IMR-90 (cell line): ENCODE measurements around the gene CHGA. TPM values are rescaled to one million over a fixed set of nuclear protein-coding genes. Genes with fewer than 3 reads are reported as not detected.

Experiments used
- ATAC-seq: fragments of 200-7000 bp; cut with Tn5 transposase; 2 replicates; pipeline ENCODE4 v1.9.1; 2020; ENCODE audit warnings: low read depth, mild to moderate bottlenecking, moderate library complexity
- BruUV-seq: library from RNA; stranded (reverse); fragments of 400-500 nt; replicated peaks from 2 replicates; lab custom pipeline; 2021; lab: Mats Ljungman, UMichigan
- CTCF ChIA-PET: fragments of 300-600 bp; formaldehyde crosslinking; extraction: SDS; loops from one replicate; lab custom pipeline; 2021; ENCODE audit warnings: antibody characterized with exemption; lab: Yijun Ruan, JAX
- POLR2A ChIA-PET: fragments of 300-600 bp; sonication (Branson Sonifier 250); formaldehyde crosslinking; loops from one replicate; lab custom pipeline; 2022; ENCODE audit warnings: antibody characterized with exemption; ENCODE audit not compliant: unreplicated experiment; lab: Charles Lee
- DNase-seq: peaks from one replicate; pipeline ENCODE4 v3.0.0; 2013
- H2AFZ ChIP-seq: replicated peaks from 2 replicates; pipeline ENCODE3; 2013; ENCODE audit warnings: low read length, mild to moderate bottlenecking; ENCODE audit not compliant: poor library complexity
- H2AK5ac ChIP-seq: 2 replicates; pipeline ENCODE4 v1.6.1; 2013; ENCODE audit warnings: low read depth, low read length, inconsistent platforms
- H2AK9ac ChIP-seq: replicated peaks from 2 replicates; pipeline ENCODE3; 2013; ENCODE audit warnings: mild to moderate bottlenecking, low read depth, low read length, moderate library complexity; ENCODE audit not compliant: poor library complexity
- H2BK120ac ChIP-seq: 2 replicates; pipeline ENCODE4 v1.6.1; 2013; ENCODE audit warnings: low read depth, low read length, inconsistent platforms
- H2BK15ac ChIP-seq: 3 replicates; pipeline ENCODE4 v1.6.1; 2013; ENCODE audit warnings: low read depth, low read length, inconsistent platforms
- H2BK20ac ChIP-seq: 2 replicates; pipeline ENCODE4 v1.6.1; 2013; ENCODE audit warnings: low read depth, mild to moderate bottlenecking, inconsistent platforms, low read length, moderate library complexity
- H2BK5ac ChIP-seq: 2 replicates; pipeline ENCODE4 v1.6.1; 2013; ENCODE audit warnings: mild to moderate bottlenecking, low read depth, low read length, inconsistent platforms; ENCODE audit not compliant: poor library complexity, severe bottlenecking
- H3K14ac ChIP-seq: replicated peaks from 2 replicates; pipeline ENCODE4 v1.6.1; 2013; ENCODE audit warnings: low read depth, low read length, inconsistent platforms
- H3K18ac ChIP-seq: 2 replicates; pipeline ENCODE4 v1.6.1; 2013; ENCODE audit warnings: low read depth, low read length, control low read depth
- H3K23ac ChIP-seq: 2 replicates; pipeline ENCODE4 v1.6.1; 2013; ENCODE audit warnings: low read depth, low read length, inconsistent platforms
- H3K27ac ChIP-seq: 2 replicates; pipeline ENCODE4 v1.5.1; 2013; ENCODE audit warnings: mild to moderate bottlenecking, control low read depth, low read length; ENCODE audit not compliant: insufficient read depth
- H3K27me3 ChIP-seq: 2 replicates; pipeline ENCODE4 v1.6.1; 2013; ENCODE audit warnings: low read length; ENCODE audit not compliant: control insufficient read depth, insufficient read depth
- H3K36me3 ChIP-seq: 2 replicates; pipeline ENCODE4 v1.6.1; 2013; ENCODE audit warnings: low read length, mixed read lengths; ENCODE audit not compliant: control insufficient read depth, insufficient read depth
- H3K4ac ChIP-seq: 2 replicates; pipeline ENCODE4 v1.6.1; 2013; ENCODE audit warnings: low read depth, low read length, inconsistent platforms
- H3K4me1 ChIP-seq: 2 replicates; pipeline ENCODE4 v1.6.1; 2013; ENCODE audit warnings: low read length, mixed read lengths; ENCODE audit not compliant: control insufficient read depth, insufficient read depth
- H3K4me2 ChIP-seq: 2 replicates; pipeline ENCODE4 v1.6.1; 2013; ENCODE audit warnings: low read depth, mild to moderate bottlenecking, control low read depth, low read length, moderate library complexity
- H3K4me3 ChIP-seq: 2 replicates; pipeline ENCODE4 v1.5.1; 2013; ENCODE audit warnings: low read depth, mild to moderate bottlenecking, control low read depth, low read length, moderate library complexity; ENCODE audit not compliant: insufficient read depth
- H3K56ac ChIP-seq: 2 replicates; pipeline ENCODE4 v1.6.1; 2013; ENCODE audit warnings: low read length, inconsistent platforms; ENCODE audit not compliant: insufficient read depth; ENCODE audit errors: extremely low read depth
- H3K79me1 ChIP-seq, 2 experiments: 2 replicates each; pipeline ENCODE4 v1.6.1; 2013; ENCODE audit warnings: low read length in 2 of 2, inconsistent platforms in 1 of 2, low read depth in 1 of 2
- H3K9ac ChIP-seq: 2 replicates; pipeline ENCODE4 v1.6.1; 2013; ENCODE audit warnings: low read depth, low read length, control low read depth
- H3K9me1 ChIP-seq: 2 replicates; pipeline ENCODE4 v1.6.1; 2013; ENCODE audit warnings: low read length, inconsistent platforms; ENCODE audit not compliant: insufficient read depth
- H3K9me3 ChIP-seq: 2 replicates; pipeline ENCODE4 v1.6.1; 2013; ENCODE audit warnings: low read length; ENCODE audit not compliant: control insufficient read depth, insufficient read depth
- H4K20me1 ChIP-seq: 2 replicates; pipeline ENCODE4 v1.6.1; 2013; ENCODE audit warnings: low read length, inconsistent platforms; ENCODE audit not compliant: insufficient read depth
- H4K5ac ChIP-seq: 2 replicates; pipeline ENCODE4 v1.6.1; 2013; ENCODE audit warnings: mild to moderate bottlenecking, low read depth, low read length, control low read depth
- H4K8ac ChIP-seq, 2 experiments: 2 replicates each; pipeline ENCODE4 v1.6.1; 2013; ENCODE audit warnings: low read depth in 2 of 2, low read length in 2 of 2, control low read depth in 1 of 2, inconsistent platforms in 1 of 2
- H4K91ac ChIP-seq: 2 replicates; pipeline ENCODE4 v1.6.1; 2013; ENCODE audit warnings: low read depth, low read length, inconsistent platforms; ENCODE audit not compliant: insufficient read depth
- BHLHE40 ChIP-seq: fragments of 150-350 bp; IDR thresholded peaks from 2 replicates; pipeline ENCODE4 v1.6.1; 2016; ENCODE audit warnings: mild to moderate bottlenecking, low read depth, low read length
- CEBPB ChIP-seq: IDR thresholded peaks from 2 replicates; pipeline ENCODE4 v1.6.1; 2012; ENCODE audit warnings: low read depth, low read length, improper control_type of control experiment
- CHD1 ChIP-seq: IDR thresholded peaks from 2 replicates; pipeline ENCODE4 v1.6.1; 2012; ENCODE audit warnings: low read depth, low read length, improper control_type of control experiment
- CTCF ChIP-seq: conservative IDR thresholded peaks from 2 replicates; pipeline ENCODE4 v1.5.1; 2012; ENCODE audit warnings: mild to moderate bottlenecking, low read depth, low read length, improper control_type of control experiment
- ELK1 ChIP-seq: fragments of 150-350 bp; IDR thresholded peaks from 2 replicates; pipeline ENCODE4 v1.6.1; 2016; ENCODE audit warnings: low read depth, mild to moderate bottlenecking, low read length, moderate library complexity, borderline replicate concordance
- FOS ChIP-seq: fragments of 150-350 bp; IDR thresholded peaks from 2 replicates; pipeline ENCODE4 v1.6.1; 2016; ENCODE audit warnings: low read depth, low read length
- MAFK ChIP-seq: IDR thresholded peaks from 2 replicates; pipeline ENCODE4 v1.6.1; 2012; ENCODE audit warnings: low read depth, low read length, improper control_type of control experiment
- MAZ ChIP-seq: IDR thresholded peaks from 2 replicates; pipeline ENCODE4 v1.6.1; 2012; ENCODE audit warnings: low read depth, mild to moderate bottlenecking, low read length, improper control_type of control experiment, moderate library complexity, borderline replicate concordance
- MXI1 ChIP-seq: IDR thresholded peaks from 2 replicates; pipeline ENCODE4 v1.6.1; 2012; ENCODE audit warnings: low read depth, mild to moderate bottlenecking, low read length, moderate library complexity, borderline replicate concordance
- NFE2L2 ChIP-seq: fragments of 150-350 bp; IDR thresholded peaks from 2 replicates; pipeline ENCODE4 v1.6.1; 2016; ENCODE audit warnings: low read depth, mild to moderate bottlenecking, low read length
- POLR2A ChIP-seq: IDR thresholded peaks from 2 replicates; pipeline ENCODE4 v1.6.1; 2012; ENCODE audit warnings: mild to moderate bottlenecking, low read depth, low read length
- RAD21 ChIP-seq: IDR thresholded peaks from 2 replicates; pipeline ENCODE4 v1.6.1; 2012; ENCODE audit warnings: low read length, improper control_type of control experiment
- RCOR1 ChIP-seq: IDR thresholded peaks from 2 replicates; pipeline ENCODE4 v1.6.1; 2012; ENCODE audit warnings: mild to moderate bottlenecking, low read length, improper control_type of control experiment; ENCODE audit not compliant: insufficient replicate concordance
- RFX5 ChIP-seq: IDR thresholded peaks from 2 replicates; pipeline ENCODE4 v1.8.0; 2012; ENCODE audit warnings: low read depth, mild to moderate bottlenecking, low read length, moderate library complexity
- SMC3 ChIP-seq: fragments of 150-350 bp; IDR thresholded peaks from 2 replicates; pipeline ENCODE4 v1.6.1; 2016; ENCODE audit warnings: low read depth, mild to moderate bottlenecking, antibody characterized with exemption, low read length, moderate library complexity
- WGBS, 2 experiments: methylation state at CpG; one replicate each; pipeline versions ENCODE4 v1.1.5 to v1.1.7; 2013; ENCODE audit warnings: missing lambda C conversion rate in 2 of 2; ENCODE audit not compliant: insufficient read length in 1 of 2; ENCODE audit errors: extremely low coverage in 2 of 2; 5-methylcytosine and 5-hydroxymethylcytosine counted together
- dilution Hi-C: fragments of 300-500 bp; cut with HindIII; formaldehyde crosslinking; loops from one replicate; pipeline ENCODE4 v1.14.3; 2018; ENCODE audit warnings: low sequenced_read_pairs; ENCODE audit not compliant: unreplicated experiment
- in situ Hi-C: fragments of 300-500 bp; cut with MboI; formaldehyde crosslinking; loops from 3 replicates; pipeline ENCODE4 v1.14.3; 2019; ENCODE audit warnings: low sequenced_read_pairs, inconsistent platforms, mixed read lengths
- intact Hi-C: fragments of 100-400 bp; cut with micrococcal nuclease; formaldehyde crosslinking; loops from 2 replicates; pipeline ENCODE4 v1.10.0; 2022
- polyA plus RNA-seq, 3 experiments: library from polyadenylated mRNA; depleted of rRNA; stranded (reverse); fragments of >200 nt; gene quantifications; 2 replicates each; pipeline ENCODE4 v1.2.3, GENCODE V29; 2012; ENCODE audit warnings: low replicate concordance in 1 of 3
- total RNA-seq: library from RNA; depleted of rRNA; stranded (reverse); fragments of >200 nt; gene quantifications from 2 replicates; pipeline ENCODE4 v1.2.3, GENCODE V29; 2012
- TF ChIP-seq, protein P1 (sequence below): fragments of 150-350 bp; IDR thresholded peaks from 2 replicates; pipeline ENCODE4 v1.6.1; 2017; ENCODE audit warnings: mild to moderate bottlenecking, antibody characterized with exemption, low read length, low read depth

CHGA gene
- total and polyA plus RNA-seq, 2 of the 4 experiments (the other 2 are of a cell fraction), result not detected

DNA sequence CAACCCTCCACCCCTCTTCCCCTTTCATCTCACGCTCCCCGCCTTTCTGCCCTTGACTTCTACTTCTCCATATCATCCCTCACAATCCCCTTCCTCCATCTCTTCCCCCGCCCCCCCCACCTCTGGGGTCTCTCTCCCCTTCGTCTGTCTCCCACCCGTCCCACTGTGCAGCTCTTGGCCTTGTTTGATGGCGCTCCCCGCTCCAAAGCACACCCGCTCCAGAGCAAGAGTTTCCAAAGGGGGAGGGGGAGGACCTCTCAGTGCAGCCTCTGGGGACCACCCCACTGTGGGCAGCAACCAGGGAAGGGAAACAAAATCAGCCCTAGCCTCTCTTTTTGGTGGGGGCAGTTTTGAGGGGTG is 774 bp downstream of the CHGA start:
- Histone ChIP-seq H2AK9ac (no peak overlapping the region), H2BK5ac (no peak overlapping the region), H2BK20ac (no peak overlapping the region), H3K56ac (no peak overlapping the region), H2AFZ (no peak overlapping the region), H4K91ac (no peak overlapping the region), H3K4me2 (no peak overlapping the region; the same call in 1 of the 2 replicates), H4K20me1 (no peaks in the 10 kb centered on the region), H2AK5ac (no peak overlapping the region), H4K8ac (no peak overlapping the region), H4K5ac (no peak overlapping the region), H3K23ac (no peak overlapping the region), H3K14ac (no peak overlapping the region), H3K27ac (no peak overlapping the region), H3K4me1 (no peaks in the 10 kb centered on the region), H2BK15ac (no peak overlapping the region), H3K9me1 (no peaks in the 10 kb centered on the region; the same call in 1 of the 2 replicates), H3K9me3 (no peaks in the 10 kb centered on the region), H3K79me1 (no peaks in the 10 kb centered on the region), H3K36me3 (no peaks in the 10 kb centered on the region), H3K18ac (no peak overlapping the region), H3K9ac (no peak overlapping the region), H2BK120ac (no peak overlapping the region), H3K4me3 (no peak overlapping the region), H3K4ac (no peak overlapping the region), H3K27me3 (peaks cover 17% of the 10 kb centered on the region; the same call in 1 of the 2 replicates)
- ChIA-PET CTCF (no interaction called here), POLR2A (no interaction called here)
- intact Hi-C loops, result no loop called here
- dilution Hi-C loops, result no loop called here
- no TSS peak for BruUV-seq
- in situ Hi-C loops, result no loop called here
- WGBS, 2 experiments, result 0% methylated on average over 1 of the region's 8 CpGs; no CpG with 5 or more reads in 1 of the 2 experiments
- TF ChIP-seq MAFK, result no peak
- TF ChIP-seq FOS, result no peak
- no peak for TF ChIP-seq RFX5
- TF ChIP-seq RAD21, result no peak
- TF ChIP-seq MAZ, result no peak
- no peak for TF ChIP-seq CTCF
- no peak for TF ChIP-seq POLR2A
- TF ChIP-seq, protein P1, sequence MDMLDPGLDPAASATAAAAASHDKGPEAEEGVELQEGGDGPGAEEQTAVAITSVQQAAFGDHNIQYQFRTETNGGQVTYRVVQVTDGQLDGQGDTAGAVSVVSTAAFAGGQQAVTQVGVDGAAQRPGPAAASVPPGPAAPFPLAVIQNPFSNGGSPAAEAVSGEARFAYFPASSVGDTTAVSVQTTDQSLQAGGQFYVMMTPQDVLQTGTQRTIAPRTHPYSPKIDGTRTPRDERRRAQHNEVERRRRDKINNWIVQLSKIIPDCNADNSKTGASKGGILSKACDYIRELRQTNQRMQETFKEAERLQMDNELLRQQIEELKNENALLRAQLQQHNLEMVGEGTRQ, result no peak
- no peak for TF ChIP-seq MXI1
- TF ChIP-seq CHD1, result no peak
- no peak for TF ChIP-seq BHLHE40
- no peak for TF ChIP-seq ELK1
- no peak for TF ChIP-seq RCOR1
- no peak for TF ChIP-seq NFE2L2
- TF ChIP-seq SMC3, result no peak
- no peak for TF ChIP-seq CEBPB
- DNase-seq (no peak), ATAC-seq (no peak)
